ENCODE results near the gene FTSJ1.

Gene FTSJ1

DNA sequence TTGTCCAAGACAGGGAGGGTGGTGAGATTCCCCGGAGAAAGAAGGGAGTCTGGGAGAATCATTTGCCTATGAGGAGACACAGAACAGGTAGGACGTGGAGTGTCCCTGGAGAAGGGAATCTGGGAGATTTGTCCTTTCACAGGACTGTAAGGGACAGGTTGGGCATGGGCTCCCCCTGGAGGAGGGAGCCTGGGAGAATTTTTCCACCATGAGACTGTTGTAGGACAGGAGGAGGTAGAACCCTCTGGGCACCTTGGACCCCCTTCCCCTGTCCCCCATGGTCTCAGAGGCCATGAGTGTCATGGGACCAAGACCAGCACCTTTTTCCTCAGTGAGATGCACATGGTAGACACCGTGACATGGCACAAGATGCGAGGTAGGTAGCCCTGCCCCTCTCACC is 35.6 kb downstream of the FTSJ1 start:
- no peak overlapping the region for H2AFZ ChIP-seq (ENCODE audit: low read depth, low read length, severe bottlenecking)
- no peaks in the 10 kb centered on the region for H4K20me1 ChIP-seq (ENCODE audit: low read depth, low read length)
- no peak overlapping the region for H3K4me2 ChIP-seq (ENCODE audit: low read depth, low read length, poor library complexity, severe bottlenecking)
- H3K9ac ChIP-seq (ENCODE audit: low read length): no peak overlapping the region
- H3K9me3 ChIP-seq (ENCODE audit: insufficient read depth, low read length): no peaks in the 10 kb centered on the region
- no peaks in the 10 kb centered on the region for H3K79me2 ChIP-seq (ENCODE audit: insufficient read depth, low read length)
- H3K4me3 ChIP-seq (ENCODE audit: insufficient read depth, low read length, poor library complexity, severe bottlenecking): no peak overlapping the region
- no peaks in the 10 kb centered on the region for H3K9me2 ChIP-seq (replicated peaks; ENCODE audit: insufficient read depth, low read length)
- no peak overlapping the region for H3K27ac ChIP-seq (ENCODE audit: low read depth, low read length)
- no peaks in the 10 kb centered on the region for H3K27me3 ChIP-seq (ENCODE audit: low read length)
- no peaks in the 10 kb centered on the region for H3K36me3 ChIP-seq (ENCODE audit: low read length)
- no peak for TF ChIP-seq EZH2phosphoT487 (conservative IDR thresholded peaks at IDR 0.05; ENCODE audit: low read length)
- TF ChIP-seq CTCF (IDR thresholded peaks at IDR 0.05; ENCODE audit: insufficient read depth, low read length, poor library complexity, severe bottlenecking): no peak
- no peaks in the 10 kb centered on the region; the same call in 1 of the 2 replicates for H3F3A ChIP-seq (ENCODE audit: insufficient read depth)

- no peaks in the 10 kb centered on the region for H3K36me3 ChIP-seq (ENCODE audit: low read length)
- H2AFZ ChIP-seq (ENCODE audit: low read depth, low read length, severe bottlenecking): no peak overlapping the region
- no peaks in the 10 kb centered on the region for H3F3A ChIP-seq (ENCODE audit: insufficient read depth)
- no peaks in the 10 kb centered on the region for H4K20me1 ChIP-seq (ENCODE audit: low read depth, low read length)
- H3K4me2 ChIP-seq (ENCODE audit: low read depth, low read length, poor library complexity, severe bottlenecking): no peak overlapping the region
- no peaks in the 10 kb centered on the region for H3K79me2 ChIP-seq (ENCODE audit: insufficient read depth, low read length)
- TF ChIP-seq CTCF (IDR thresholded peaks at IDR 0.05; ENCODE audit: insufficient read depth, low read length, poor library complexity, severe bottlenecking) (no peak), EZH2phosphoT487 (conservative IDR thresholded peaks at IDR 0.05; ENCODE audit: low read length) (no peak)
- H3K9me2 ChIP-seq (replicated peaks; ENCODE audit: insufficient read depth, low read length): no peaks in the 10 kb centered on the region
- H3K27ac ChIP-seq (ENCODE audit: low read depth, low read length): no peak overlapping the region
- H3K27me3 ChIP-seq (ENCODE audit: low read length): no peaks in the 10 kb centered on the region
- no peaks in the 10 kb centered on the region for H3K9me3 ChIP-seq (ENCODE audit: insufficient read depth, low read length)
- H3K9ac ChIP-seq (ENCODE audit: low read length): no peak overlapping the region
- H3K4me3 ChIP-seq (ENCODE audit: insufficient read depth, low read length, poor library complexity, severe bottlenecking): no peak overlapping the region
Measured at GRCh38 chrX:48512371-48512935, 36.5 kb downstream of the FTSJ1 start.

DNA sequence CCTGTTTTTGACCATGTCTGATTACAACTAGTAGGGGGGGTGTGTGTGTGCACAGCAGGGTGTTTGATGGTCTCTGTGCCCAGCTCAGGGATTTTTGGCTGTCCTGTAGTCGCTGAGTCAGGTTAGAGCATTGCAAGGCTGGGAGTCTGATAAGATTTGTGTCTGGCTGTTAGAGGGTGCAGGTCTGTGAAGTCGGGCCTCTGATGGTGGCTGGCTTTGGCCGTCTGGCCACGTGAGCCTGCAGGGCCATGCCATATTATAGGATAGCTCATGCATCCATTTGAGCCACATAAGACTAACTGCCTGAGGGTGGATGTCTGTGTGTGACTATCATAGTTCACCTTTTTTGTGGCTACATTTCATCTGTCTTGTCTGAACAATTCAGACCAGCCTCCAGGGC is 37.7 kb downstream of the FTSJ1 start:
- Histone ChIP-seq H3K36me3 (ENCODE audit: low read length) (no peaks in the 10 kb centered on the region), H3F3A (ENCODE audit: insufficient read depth) (peaks cover 2% of the 10 kb centered on the region; the same call in 1 of the 2 replicates), H3K9me2 (replicated peaks; ENCODE audit: insufficient read depth, low read length) (no peaks in the 10 kb centered on the region), H3K4me2 (ENCODE audit: low read depth, low read length, poor library complexity, severe bottlenecking) (no peak overlapping the region), H4K20me1 (ENCODE audit: low read depth, low read length) (no peaks in the 10 kb centered on the region), H3K9me3 (ENCODE audit: insufficient read depth, low read length) (no peaks in the 10 kb centered on the region), H3K79me2 (ENCODE audit: insufficient read depth, low read length) (no peaks in the 10 kb centered on the region), H2AFZ (ENCODE audit: low read depth, low read length, severe bottlenecking) (no peak overlapping the region), H3K27me3 (ENCODE audit: low read length) (no peaks in the 10 kb centered on the region), H3K4me3 (ENCODE audit: insufficient read depth, low read length, poor library complexity, severe bottlenecking) (no peak overlapping the region), H3K9ac (ENCODE audit: low read length) (no peak overlapping the region), H3K27ac (ENCODE audit: low read depth, low read length) (no peak overlapping the region)
- TF ChIP-seq CTCF (IDR thresholded peaks at IDR 0.05; ENCODE audit: insufficient read depth, low read length, poor library complexity, severe bottlenecking) (no peak), EZH2phosphoT487 (conservative IDR thresholded peaks at IDR 0.05; ENCODE audit: low read length) (no peak)

All from SU-DHL-6 (cell line).